HEK293 (cell line): ENCODE measurements around the gene CNOT4.

Source experiments
- CTCF ChIA-PET: fragments of 350-600 bp; formaldehyde crosslinking; extraction: SDS; loops from one replicate; lab custom pipeline; 2021; ENCODE audit warnings: antibody characterized with exemption; lab: Yijun Ruan, JAX
- POLR2A ChIA-PET: fragments of 300-600 bp; formaldehyde crosslinking; extraction: SDS; loops from one replicate; lab custom pipeline; 2020; ENCODE audit warnings: antibody characterized with exemption, inconsistent platforms; lab: Yijun Ruan, JAX
- H3K27ac ChIP-seq: fragments of 200-500 bp; sonication (Bioruptor generic); 2 replicates; pipeline ENCODE4 v1.5.1; 2014; ENCODE audit warnings: low read depth, low read length, control low read depth, inconsistent platforms; ENCODE audit errors: extremely low read depth
- H3K36me3 ChIP-seq, 2 experiments: fragments of 200-500 bp in 1 of 2; sonication (Bioruptor generic) in 1 of 2; 1 replicate in 1 of 2; 2 replicates in 1 of 2; pipeline ENCODE4 v1.5.1; 2014 to 2017; ENCODE audit warnings: inconsistent platforms in 2 of 2, low read length in 2 of 2; ENCODE audit not compliant: control insufficient read depth in 2 of 2, insufficient read depth in 1 of 2
- H3K4me1 ChIP-seq: fragments of 200-500 bp; sonication (Bioruptor generic); 2 replicates; pipeline ENCODE4 v1.5.1; 2014; ENCODE audit warnings: mild to moderate bottlenecking, low read length, inconsistent platforms; ENCODE audit not compliant: control insufficient read depth, insufficient read depth
- H3K4me3 ChIP-seq: 2 replicates; pipeline ENCODE4 v1.5.1; 2011; ENCODE audit warnings: low read depth, mild to moderate bottlenecking, control low read depth, low read length, moderate library complexity
- H3K9me3 ChIP-seq: fragments of 200-500 bp; sonication (Bioruptor generic); 2 replicates; pipeline ENCODE4 v1.5.1; 2014; ENCODE audit warnings: low read depth, low read length, inconsistent platforms; ENCODE audit not compliant: control insufficient read depth, insufficient read depth
- ELK4 ChIP-seq: IDR thresholded peaks from 2 replicates; pipeline ENCODE4 v1.6.1; 2011; ENCODE audit warnings: mild to moderate bottlenecking, low read depth, low read length, borderline replicate concordance
- HOXA7 ChIP-seq: sonication (generic); formaldehyde crosslinking; IDR thresholded peaks from 2 replicates; pipeline ENCODE4 v1.8.1; 2022; ENCODE audit warnings: missing genetic modification reagents, borderline replicate concordance
- KLF8 ChIP-seq: fragments of 450-650 bp; formaldehyde crosslinking; IDR thresholded peaks from 2 replicates; pipeline ENCODE4 v1.5.1; 2016; ENCODE audit warnings: missing biosample characterization, missing genetic modification characterization
- PRDM10 ChIP-seq: fragments of 450-650 bp; formaldehyde crosslinking; IDR thresholded peaks from 2 replicates; pipeline ENCODE4 v1.5.1; 2016; ENCODE audit warnings: missing biosample characterization, missing genetic modification characterization
- SCRT2 ChIP-seq: fragments of 450-650 bp; formaldehyde crosslinking; IDR thresholded peaks from 2 replicates; pipeline ENCODE4 v1.5.1; 2016; ENCODE audit warnings: missing biosample characterization, missing genetic modification characterization
- TCF7L2 ChIP-seq: IDR thresholded peaks from 2 replicates; pipeline ENCODE4 v1.6.1; 2011; ENCODE audit warnings: low read depth, mild to moderate bottlenecking, inconsistent platforms, low read length, moderate library complexity, borderline replicate concordance
- ZBTB7A ChIP-seq: fragments of 450-650 bp; formaldehyde crosslinking; IDR thresholded peaks from 2 replicates; pipeline ENCODE4 v1.5.1; 2016; ENCODE audit warnings: low read depth, missing biosample characterization, missing genetic modification characterization
- ZEB2 ChIP-seq: fragments of 450-650 bp; formaldehyde crosslinking; IDR thresholded peaks from 2 replicates; pipeline ENCODE4 v1.5.1; 2016; ENCODE audit warnings: missing biosample characterization, missing genetic modification characterization
- ZNF146 ChIP-seq: fragments of 450-650 bp; formaldehyde crosslinking; IDR thresholded peaks from 2 replicates; pipeline ENCODE4 v1.5.1; 2016; ENCODE audit warnings: missing biosample characterization, missing genetic modification characterization
- ZNF24 ChIP-seq: fragments of 450-650 bp; formaldehyde crosslinking; IDR thresholded peaks from 2 replicates; pipeline ENCODE4 v1.5.1; 2016; ENCODE audit warnings: missing biosample characterization, missing genetic modification characterization
- ZNF274 ChIP-seq, 2 experiments: fragments of 200-500 bp in 1 of 2; fragments of 450-650 bp in 1 of 2; sonication (Bioruptor generic) in 1 of 2; formaldehyde crosslinking in 1 of 2; IDR thresholded peaks; 2 replicates each; pipeline versions ENCODE4 v1.5.1 to v1.6.1; 2014 to 2016; ENCODE audit warnings: borderline replicate concordance in 1 of 2, inconsistent platforms in 1 of 2, low read length in 1 of 2, missing biosample characterization in 1 of 2, missing genetic modification characterization in 1 of 2
- ZNF335 ChIP-seq: fragments of 450-650 bp; formaldehyde crosslinking; conservative IDR thresholded peaks from 2 replicates; pipeline ENCODE4 v1.5.1; 2016; ENCODE audit warnings: missing biosample characterization, missing genetic modification characterization
- ZNF416 ChIP-seq: fragments of 450-650 bp; formaldehyde crosslinking; IDR thresholded peaks from 2 replicates; pipeline ENCODE4 v1.5.1; 2016; ENCODE audit warnings: missing biosample characterization, missing genetic modification characterization
- ZNF449 ChIP-seq: fragments of 450-650 bp; formaldehyde crosslinking; IDR thresholded peaks from 2 replicates; pipeline ENCODE4 v1.5.1; 2017; ENCODE audit warnings: missing biosample characterization, mild to moderate bottlenecking, missing genetic modification characterization, moderate library complexity
- ZNF501 ChIP-seq: fragments of 450-650 bp; formaldehyde crosslinking; IDR thresholded peaks from 2 replicates; pipeline ENCODE4 v1.5.1; 2016; ENCODE audit warnings: missing biosample characterization, missing genetic modification characterization
- ZNF521 ChIP-seq: fragments of 450-650 bp; formaldehyde crosslinking; IDR thresholded peaks from 2 replicates; pipeline ENCODE4 v1.5.1; 2017; ENCODE audit warnings: missing biosample characterization, mild to moderate bottlenecking, missing genetic modification characterization
- ZNF624 ChIP-seq: fragments of 450-650 bp; formaldehyde crosslinking; IDR thresholded peaks from 2 replicates; pipeline ENCODE4 v1.5.1; 2017; ENCODE audit warnings: missing biosample characterization, missing genetic modification characterization
- ZNF626 ChIP-seq: fragments of 450-650 bp; sonication (Bioruptor Pico); formaldehyde crosslinking; IDR thresholded peaks from 2 replicates; pipeline ENCODE4 v1.5.1; 2018; ENCODE audit warnings: missing biosample characterization, missing genetic modification characterization, inconsistent platforms
- ZNF629 ChIP-seq: fragments of 450-650 bp; formaldehyde crosslinking; IDR thresholded peaks from 2 replicates; pipeline ENCODE4 v1.5.1; 2017; ENCODE audit warnings: missing biosample characterization, missing genetic modification characterization
- ZNF664 ChIP-seq: fragments of 450-650 bp; formaldehyde crosslinking; IDR thresholded peaks from 2 replicates; pipeline ENCODE4 v1.5.1; 2016; ENCODE audit warnings: missing biosample characterization, missing genetic modification characterization
- ZXDB ChIP-seq: fragments of 450-650 bp; formaldehyde crosslinking; IDR thresholded peaks from 2 replicates; pipeline ENCODE4 v1.5.1; 2016; ENCODE audit warnings: missing biosample characterization, missing genetic modification characterization
- TF ChIP-seq, protein P1 (sequence below): fragments of 450-650 bp; formaldehyde crosslinking; IDR thresholded peaks from 2 replicates; pipeline ENCODE4; 2016; ENCODE audit warnings: missing biosample characterization, missing genetic modification characterization
- TF ChIP-seq, protein P2 (sequence below): fragments of 450-650 bp; formaldehyde crosslinking; IDR thresholded peaks from 2 replicates; pipeline ENCODE4 v1.5.1; 2017; ENCODE audit warnings: missing biosample characterization, missing genetic modification characterization

CNOT4 gene

GRCh38 chr7:135509839-135510591, at the start of gene CNOT4 (continued):
- TF ChIP-seq ZNF449 (tag by site-specific recombination), result peak; percentile 30; the same call in 1 of the 2 replicates
- TF ChIP-seq ZBTB7A (tag by site-specific recombination), result 0 out of 2 replicates have a peak, but pooled peaks have one; percentile 36
- TF ChIP-seq ZNF24, result peak; percentile 28; the same call in 1 of the 2 replicates
- no peak for TF ChIP-seq HOXA7 (CRISPR knock-in tag)
- peak; percentile 96 for TF ChIP-seq KLF8
- peak; percentile 99 for TF ChIP-seq ZNF335 (tag by site-specific recombination)

- H3K9me3 ChIP-seq, result no peaks in the 10 kb centered on the region
- no peak for TF ChIP-seq ZNF501 (tag by site-specific recombination)
- peak; percentile 90; the same call in 1 of the 2 replicates for TF ChIP-seq ZNF664 (tag by site-specific recombination)
- TF ChIP-seq ZXDB (tag by site-specific recombination), result no peak
- no peak for TF ChIP-seq ZNF521 (tag by site-specific recombination)
- TF ChIP-seq ELK4, result no peak
- TF ChIP-seq, protein P1, sequence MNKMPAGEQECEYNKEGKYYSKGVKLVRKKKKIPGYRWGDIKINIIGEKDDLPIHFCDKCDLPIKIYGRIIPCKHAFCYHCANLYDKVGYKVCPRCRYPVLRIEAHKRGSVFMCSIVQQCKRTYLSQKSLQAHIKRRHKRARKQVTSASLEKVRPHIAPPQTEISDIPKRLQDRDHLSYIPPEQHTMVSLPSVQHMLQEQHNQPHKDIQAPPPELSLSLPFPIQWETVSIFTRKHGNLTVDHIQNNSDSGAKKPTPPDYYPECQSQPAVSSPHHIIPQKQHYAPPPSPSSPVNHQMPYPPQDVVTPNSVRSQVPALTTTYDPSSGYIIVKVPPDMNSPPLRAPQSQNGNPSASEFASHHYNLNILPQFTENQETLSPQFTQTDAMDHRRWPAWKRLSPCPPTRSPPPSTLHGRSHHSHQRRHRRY, result no peak
- TF ChIP-seq ZNF624 (tag by site-specific recombination), result no peak
- TF ChIP-seq ZNF274 (IDR thresholded peaks at IDR 0.05; ENCODE audit: low read length), result no peak
- TF ChIP-seq ZNF274 (tag by site-specific recombination; IDR thresholded peaks at IDR 0.05; ENCODE audit: borderline replicate concordance), result no peak
- no peak for TF ChIP-seq TCF7L2
- POLR2A ChIA-PET, result interaction anchor here (0.6 kb wide), 1 partner anchor 49 kb away, joined by 3 read pairs; no protein-coding TSS in a partner anchor
- peak overlapping the region; percentile 99 for H3K4me3 ChIP-seq
- H3K27ac ChIP-seq, result no peak overlapping the region
- CTCF ChIA-PET, result interaction anchor here (0.6 to 1.2 kb wide), 2 partner anchors 15 to 149 kb away, joined by 4 to 5 read pairs; no protein-coding TSS in a partner anchor
- H3K36me3 ChIP-seq, result peaks cover 0 to 5% of the 10 kb centered on the region in 2 experiments; a peak in 2 of 3 replicates
- H3K4me1 ChIP-seq, result no peaks in the 10 kb centered on the region
These were observed 49.0 kb upstream of the CNOT4 start for GRCh38 chr7:135558881-135559280.

DNA sequence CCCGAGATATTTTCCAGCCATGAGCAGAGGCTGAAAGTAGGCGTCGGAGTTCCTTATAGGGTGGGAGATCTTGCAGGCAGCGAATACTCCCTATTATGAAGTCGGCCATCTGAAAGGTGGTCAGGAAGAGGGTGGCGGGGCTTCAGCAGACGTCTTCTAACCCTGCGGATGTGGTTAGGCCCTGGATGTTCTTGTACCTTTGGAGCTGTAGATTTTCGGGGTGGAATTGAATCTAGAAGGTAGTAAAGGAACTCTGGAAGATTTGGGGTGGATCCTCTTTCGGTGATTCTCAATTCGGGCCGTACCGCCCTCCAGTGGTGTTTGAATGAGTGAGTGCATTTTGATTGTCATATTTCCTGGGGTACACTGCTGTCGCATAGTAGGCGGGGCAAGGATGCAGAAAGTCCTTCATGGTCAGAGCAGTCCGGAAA, 48.5 kb upstream of the CNOT4 start:
- no peaks in the 10 kb centered on the region for H3K9me3 ChIP-seq
- H3K36me3 ChIP-seq, result peaks cover 0 to 5% of the 10 kb centered on the region in 2 experiments; a peak in 2 of 3 replicates
- ChIA-PET CTCF (interaction anchor here (0.6 to 1.2 kb wide), 3 partner anchors 15 to 148 kb away, joined by 3 to 5 read pairs (median 4); no protein-coding TSS in a partner anchor), POLR2A (interaction anchor here (0.6 kb wide), 2 partner anchors 8 to 49 kb away, joined by 3 to 4 read pairs; no protein-coding TSS in a partner anchor)
- H3K27ac ChIP-seq, result peak overlapping the region; percentile 65
- peak overlapping the region; percentile 99 for H3K4me3 ChIP-seq
- H3K4me1 ChIP-seq, result no peaks in the 10 kb centered on the region
- no peak; the same call in 1 of the 2 replicates for TF ChIP-seq ZEB2 (tag by site-specific recombination)
- no peak for TF ChIP-seq ZNF626 (tag by site-specific recombination)
- peak; percentile 90 for TF ChIP-seq ZNF629 (tag by site-specific recombination)
- TF ChIP-seq PRDM10, result peak; percentile 74
- no peak for TF ChIP-seq ZNF416 (tag by site-specific recombination)
- TF ChIP-seq, protein P2, sequence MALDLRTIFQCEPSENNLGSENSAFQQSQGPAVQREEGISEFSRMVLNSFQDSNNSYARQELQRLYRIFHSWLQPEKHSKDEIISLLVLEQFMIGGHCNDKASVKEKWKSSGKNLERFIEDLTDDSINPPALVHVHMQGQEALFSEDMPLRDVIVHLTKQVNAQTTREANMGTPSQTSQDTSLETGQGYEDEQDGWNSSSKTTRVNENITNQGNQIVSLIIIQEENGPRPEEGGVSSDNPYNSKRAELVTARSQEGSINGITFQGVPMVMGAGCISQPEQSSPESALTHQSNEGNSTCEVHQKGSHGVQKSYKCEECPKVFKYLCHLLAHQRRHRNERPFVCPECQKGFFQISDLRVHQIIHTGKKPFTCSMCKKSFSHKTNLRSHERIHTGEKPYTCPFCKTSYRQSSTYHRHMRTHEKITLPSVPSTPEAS, result no peak
- TF ChIP-seq ZNF146 (tag by site-specific recombination), result no peak
- TF ChIP-seq SCRT2 (tag by site-specific recombination), result no peak
- TF ChIP-seq ZNF335 (tag by site-specific recombination), result no peak
